CD4-positive, CD25-positive, alpha-beta regulatory T cell (primary cell): ENCODE results near the gene AFDN. TPM values are rescaled to one million over a fixed set of nuclear protein-coding genes. Genes with fewer than 3 reads are reported as not detected.
A peak's percentile ranks its signal among the peaks of the same experiment; 100 is the strongest.

Source experiments
- ATAC-seq, 2 donors: fragments of 150-1000 bp; cut with Tn5 transposase; one replicate each; pipeline ENCODE4 v1.10.0; 2021; ENCODE audit warnings: low read depth in 2 of 2, moderate number of reproducible peaks in 2 of 2, moderate library complexity in 1 of 2
- DNase-seq, 3 donors: peaks; one replicate each; pipeline versions ENCODE4 v3.0.0 to v3.0.0-alpha.2; 2012 to 2022; ENCODE audit warnings: mixed read lengths in 1 of 3
- H3K27ac ChIP-seq: one replicate; pipeline ENCODE4 v1.7.0; 2013; ENCODE audit warnings: mild to moderate bottlenecking, low read length; ENCODE audit not compliant: insufficient read depth, poor library complexity, severe bottlenecking
- H3K27me3 ChIP-seq: one replicate; pipeline ENCODE4 v1.7.0; 2013; ENCODE audit warnings: low read length; ENCODE audit not compliant: control insufficient read depth, insufficient read depth
- H3K36me3 ChIP-seq: one replicate; pipeline ENCODE4 v1.7.0; 2013; ENCODE audit warnings: mild to moderate bottlenecking, low read length, moderate library complexity; ENCODE audit not compliant: control insufficient read depth, insufficient read depth
- H3K4me1 ChIP-seq: 2 replicates; pipeline ENCODE4 v1.7.0; 2013; ENCODE audit warnings: mild to moderate bottlenecking, low read length; ENCODE audit not compliant: insufficient read depth, control insufficient read depth, poor library complexity, severe bottlenecking
- H3K4me3 ChIP-seq: one replicate; pipeline ENCODE4 v1.7.0; 2013; ENCODE audit warnings: low read depth, mild to moderate bottlenecking, low read length, moderate library complexity
- H3K9me3 ChIP-seq, 2 experiments: 1 replicate in 1 of 2; 2 replicates in 1 of 2; pipeline ENCODE4 v1.7.0; 2013; ENCODE audit warnings: low read length in 2 of 2, mild to moderate bottlenecking in 1 of 2, moderate library complexity in 1 of 2; ENCODE audit not compliant: control insufficient read depth in 2 of 2
- H3K27ac Mint-ChIP-seq, 3 donors: one replicate each; pipeline ENCODE4 v1.8.0; 2020 to 2022; ENCODE audit warnings: mild to moderate bottlenecking in 3 of 3, mixed read lengths in 3 of 3, moderate library complexity in 2 of 3
- H3K27me3 Mint-ChIP-seq: one replicate; pipeline ENCODE4 v1.8.0; 2022; ENCODE audit warnings: mild to moderate bottlenecking, mixed read lengths
- H3K36me3 Mint-ChIP-seq: one replicate; pipeline ENCODE4 v1.8.0; 2020; ENCODE audit warnings: mixed read lengths
- H3K4me1 Mint-ChIP-seq, 4 donors: one replicate each; pipeline ENCODE4 v1.8.0; 2020 to 2022; ENCODE audit warnings: mixed read lengths in 4 of 4, mild to moderate bottlenecking in 1 of 4
- H3K4me3 Mint-ChIP-seq, 4 donors: one replicate each; pipeline ENCODE4 v1.8.0; 2020 to 2022; ENCODE audit warnings: mild to moderate bottlenecking in 4 of 4, mixed read lengths in 4 of 4, moderate library complexity in 3 of 4
- H3K9me3 Mint-ChIP-seq, 7 donors: one replicate each; pipeline ENCODE4 v1.8.0; 2020 to 2022; ENCODE audit warnings: mixed read lengths in 7 of 7, mild to moderate bottlenecking in 3 of 7, moderate library complexity in 2 of 7
- polyA plus RNA-seq, 4 donors: library from polyadenylated mRNA; unstranded; fragments of 300-500 nt; fragmentation: Illumina TruSeq; gene quantifications; one replicate each; pipeline ENCODE4 v1.2.3, GENCODE V29; 2021
- total RNA-seq: library from RNA; stranded (reverse); gene quantifications from one replicate; pipeline ENCODE4 v1.2.3, GENCODE V29; 2022

Gene AFDN
- total and polyA plus RNA-seq, 5 donors from 2014 or later = 2.0 to 39.9 (median 3.1) TPM

GRCh38 chr6:167962711-167963110, 136.0 kb downstream of the AFDN start:
- H3K36me3 Mint-ChIP-seq = peaks cover 10% of the 10 kb centered on the region
- no peaks in the 10 kb centered on the region for H3K9me3 Mint-ChIP-seq
- no peak overlapping the region for H3K4me3 Mint-ChIP-seq
- Histone ChIP-seq H3K9me3 (no peaks in the 10 kb centered on the region), H3K4me3 (no peak overlapping the region), H3K27ac (no peak overlapping the region), H3K36me3 (peaks cover 12% of the 10 kb centered on the region), H3K4me1 (no peaks in the 10 kb centered on the region), H3K27me3 (no peaks in the 10 kb centered on the region)
- no peaks in the 10 kb centered on the region for H3K27me3 Mint-ChIP-seq
- ATAC-seq = no peak
- no peak for DNase-seq
- peaks cover 0 to 4% (median 4%) of the 10 kb centered on the region in 4 donors for H3K4me1 Mint-ChIP-seq
- no peak overlapping the region for H3K27ac Mint-ChIP-seq

GRCh38 chr6:167963589-167964057, 136.9 kb downstream of the AFDN start:
- DNase-seq (no peak), ATAC-seq (no peak)
- peaks cover 10% of the 10 kb centered on the region for H3K36me3 Mint-ChIP-seq
- no peaks in the 10 kb centered on the region for H3K9me3 Mint-ChIP-seq
- H3K9me3 ChIP-seq = no peaks in the 10 kb centered on the region
- H3K36me3 ChIP-seq = peaks cover 12% of the 10 kb centered on the region
- no peak overlapping the region for H3K27ac ChIP-seq
- no peaks in the 10 kb centered on the region for H3K27me3 ChIP-seq
- H3K4me3 Mint-ChIP-seq = no peak overlapping the region
- H3K4me1 Mint-ChIP-seq = peaks cover 0 to 4% (median 4%) of the 10 kb centered on the region in 4 donors
- no peaks in the 10 kb centered on the region for H3K27me3 Mint-ChIP-seq
- no peak overlapping the region for H3K27ac Mint-ChIP-seq
- no peaks in the 10 kb centered on the region for H3K4me1 ChIP-seq
- H3K4me3 ChIP-seq = no peak overlapping the region

DNA sequence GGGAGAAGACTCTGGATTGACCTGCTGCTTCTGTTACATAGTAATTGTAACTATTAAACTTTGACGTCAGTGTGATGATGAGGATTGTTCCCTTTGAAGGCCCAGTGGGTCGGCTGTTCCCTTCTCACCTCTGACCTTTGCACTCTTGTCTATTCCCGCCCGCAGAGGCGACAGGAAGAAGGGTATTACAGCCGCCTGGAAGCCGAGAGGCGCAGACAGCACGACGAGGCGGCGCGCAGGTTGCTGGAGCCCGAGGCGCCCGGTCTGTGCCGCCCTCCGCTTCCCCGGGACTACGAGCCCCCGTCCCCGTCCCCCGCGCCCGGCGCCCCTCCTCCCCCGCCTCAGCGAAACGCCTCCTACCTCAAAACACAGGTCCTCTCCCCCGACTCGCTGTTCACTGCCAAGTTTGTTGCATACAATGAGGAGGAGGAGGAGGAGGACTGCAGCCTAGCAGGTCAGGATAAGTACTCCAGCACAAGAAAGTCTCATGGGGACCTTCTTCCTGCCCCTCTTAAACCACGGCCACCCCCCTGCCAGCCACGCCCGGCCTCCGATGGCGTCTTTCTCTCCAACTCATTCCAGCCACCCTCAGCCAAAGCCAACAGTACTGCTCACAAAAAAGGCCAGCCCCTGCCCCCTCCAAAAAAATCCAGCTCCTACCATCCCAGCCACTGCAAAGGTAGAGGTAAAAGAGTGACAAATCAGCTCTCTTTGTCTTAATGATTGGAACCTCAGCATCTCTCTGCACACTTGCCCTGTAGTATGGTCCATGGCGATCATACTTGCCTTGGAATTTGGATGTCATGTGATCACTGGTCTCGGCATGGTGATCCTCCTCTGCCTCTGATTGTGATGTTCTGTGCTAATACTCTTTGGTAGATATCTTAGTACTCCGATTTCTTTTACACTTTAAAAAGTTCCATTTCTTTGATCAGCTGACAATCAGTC, 139.2 kb downstream of the AFDN start:
- Mint-ChIP-seq H3K27ac (peak overlapping the region in 1 of 3 donors; percentile 66), H3K9me3 (no peaks in the 10 kb centered on the region), H3K4me3 (no peak overlapping the region), H3K27me3 (no peaks in the 10 kb centered on the region), H3K36me3 (peaks cover 10% of the 10 kb centered on the region), H3K4me1 (peaks cover 0 to 4% (median 4%) of the 10 kb centered on the region in 4 donors)
- Histone ChIP-seq H3K9me3 (no peaks in the 10 kb centered on the region), H3K27me3 (no peaks in the 10 kb centered on the region), H3K27ac (no peak overlapping the region), H3K36me3 (peaks cover 15% of the 10 kb centered on the region), H3K4me1 (no peaks in the 10 kb centered on the region), H3K4me3 (no peak overlapping the region)
- DNase-seq = no peak
- ATAC-seq = no peak

GRCh38 chr6:167966540-167966905, 139.8 kb downstream of the AFDN start:
- Histone ChIP-seq H3K27me3 (no peaks in the 10 kb centered on the region), H3K36me3 (peaks cover 15% of the 10 kb centered on the region), H3K9me3 (no peaks in the 10 kb centered on the region), H3K4me3 (no peak overlapping the region), H3K27ac (no peak overlapping the region), H3K4me1 (no peaks in the 10 kb centered on the region)
- peaks cover 0 to 4% (median 4%) of the 10 kb centered on the region in 4 donors for H3K4me1 Mint-ChIP-seq
- peak overlapping the region in 1 of 3 donors; percentile 67 for H3K27ac Mint-ChIP-seq
- H3K27me3 Mint-ChIP-seq = no peaks in the 10 kb centered on the region
- H3K36me3 Mint-ChIP-seq = peaks cover 10% of the 10 kb centered on the region
- no peak for ATAC-seq
- DNase-seq = no peak
- H3K4me3 Mint-ChIP-seq = no peak overlapping the region
- no peaks in the 10 kb centered on the region for H3K9me3 Mint-ChIP-seq

GRCh38 chr6:167968091-167968490, 141.4 kb downstream of the AFDN start:
- Histone ChIP-seq H3K27ac (no peak overlapping the region), H3K4me1 (no peaks in the 10 kb centered on the region), H3K9me3 (no peaks in the 10 kb centered on the region), H3K36me3 (peaks cover 11% of the 10 kb centered on the region), H3K4me3 (no peak overlapping the region), H3K27me3 (no peaks in the 10 kb centered on the region)
- ATAC-seq (no peak), DNase-seq (peak in 1 of 3 donors; percentile 40)
- no peak overlapping the region for H3K4me3 Mint-ChIP-seq
- H3K27me3 Mint-ChIP-seq = no peaks in the 10 kb centered on the region
- H3K27ac Mint-ChIP-seq = no peak overlapping the region
- peaks cover 6% of the 10 kb centered on the region for H3K36me3 Mint-ChIP-seq
- peaks cover 0 to 4% (median 2%) of the 10 kb centered on the region in 4 donors for H3K4me1 Mint-ChIP-seq
- H3K9me3 Mint-ChIP-seq = no peaks in the 10 kb centered on the region

DNA sequence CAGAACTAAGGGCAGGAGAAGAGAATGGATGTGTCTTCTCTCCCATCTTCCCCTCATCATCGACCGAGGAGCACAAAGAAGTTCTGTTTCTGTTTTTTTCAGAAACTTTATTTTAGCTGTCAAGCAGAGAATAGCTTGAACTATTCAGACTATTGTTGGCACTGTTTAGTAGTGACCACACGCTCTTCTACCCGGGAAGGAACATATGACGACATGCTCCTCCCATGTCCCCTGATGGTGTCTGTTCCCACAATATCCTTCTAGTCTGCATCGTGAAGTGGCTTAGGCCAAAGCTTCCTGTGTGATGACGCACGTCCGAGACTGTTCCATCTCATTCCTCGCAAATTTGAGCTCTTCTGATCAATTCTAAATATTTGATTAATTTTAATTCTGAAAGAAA, 143.5 kb downstream of the AFDN start:
- no peaks in the 10 kb centered on the region for H3K9me3 Mint-ChIP-seq
- ATAC-seq (no peak), DNase-seq (no peak)
- H3K9me3 ChIP-seq = no peaks in the 10 kb centered on the region
- H3K27ac ChIP-seq = no peak overlapping the region
- no peaks in the 10 kb centered on the region for H3K4me1 ChIP-seq
- H3K36me3 ChIP-seq = peaks cover 11% of the 10 kb centered on the region
- peaks cover 6% of the 10 kb centered on the region for H3K36me3 Mint-ChIP-seq
- H3K4me3 ChIP-seq = no peak overlapping the region
- no peaks in the 10 kb centered on the region for H3K27me3 Mint-ChIP-seq
- H3K4me1 Mint-ChIP-seq = peaks cover 0 to 2% (median 0%) of the 10 kb centered on the region in 4 donors
- H3K27me3 ChIP-seq = no peaks in the 10 kb centered on the region
- no peak overlapping the region for H3K4me3 Mint-ChIP-seq
- H3K27ac Mint-ChIP-seq = no peak overlapping the region

GRCh38 chr6:167972193-167972592, 145.5 kb downstream of the AFDN start:
- no peak overlapping the region for H3K27ac ChIP-seq
- Mint-ChIP-seq H3K9me3 (no peaks in the 10 kb centered on the region), H3K4me1 (no peaks in the 10 kb centered on the region), H3K4me3 (no peak overlapping the region), H3K27ac (no peak overlapping the region), H3K36me3 (no peaks in the 10 kb centered on the region), H3K27me3 (no peaks in the 10 kb centered on the region)
- DNase-seq = no peak
- peaks cover 3% of the 10 kb centered on the region for H3K36me3 ChIP-seq
- no peaks in the 10 kb centered on the region for H3K27me3 ChIP-seq
- ATAC-seq = no peak
- H3K4me3 ChIP-seq = no peak overlapping the region
- no peaks in the 10 kb centered on the region for H3K4me1 ChIP-seq
- no peaks in the 10 kb centered on the region for H3K9me3 ChIP-seq
